Hematopoietic multipotent progenitor cell treated with erythropoietin and hydrocortisone succinate and interleukin-3 and kit ligand, for 17 days (in vitro differentiated cells): ENCODE results near the gene MAG.
"Not testable (repeated sequence)": the region's sequence is repeated elsewhere in the genome, so short reads cannot be mapped to it uniquely, and the experiment has no call there.

Experiments used
- DNase-seq: peaks from one replicate; pipeline ENCODE4 v3.0.0-alpha.2; 2015; ENCODE audit warnings: low spot score

Gene MAG

DNA sequence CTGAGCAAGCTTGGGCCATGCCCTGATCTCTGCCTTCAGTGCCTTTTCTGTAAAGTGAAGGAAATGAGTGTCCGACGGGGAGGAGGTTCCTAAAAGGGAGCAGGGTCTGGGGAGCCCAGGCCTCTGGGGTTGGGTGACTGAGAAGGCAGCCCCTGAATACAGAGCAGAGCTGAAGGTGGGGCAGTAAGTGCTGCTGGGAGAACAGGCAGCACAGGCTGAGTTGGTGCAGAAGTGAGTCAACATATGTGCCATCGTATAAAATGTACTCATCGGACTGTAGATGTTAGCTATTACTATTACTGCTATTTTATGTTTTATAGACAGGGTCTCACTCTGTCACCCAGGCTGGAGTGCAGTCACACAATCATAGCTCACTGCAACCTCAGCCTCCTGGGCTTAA is 10.7 kb upstream of the MAG start:
- no peak for DNase-seq

DNA sequence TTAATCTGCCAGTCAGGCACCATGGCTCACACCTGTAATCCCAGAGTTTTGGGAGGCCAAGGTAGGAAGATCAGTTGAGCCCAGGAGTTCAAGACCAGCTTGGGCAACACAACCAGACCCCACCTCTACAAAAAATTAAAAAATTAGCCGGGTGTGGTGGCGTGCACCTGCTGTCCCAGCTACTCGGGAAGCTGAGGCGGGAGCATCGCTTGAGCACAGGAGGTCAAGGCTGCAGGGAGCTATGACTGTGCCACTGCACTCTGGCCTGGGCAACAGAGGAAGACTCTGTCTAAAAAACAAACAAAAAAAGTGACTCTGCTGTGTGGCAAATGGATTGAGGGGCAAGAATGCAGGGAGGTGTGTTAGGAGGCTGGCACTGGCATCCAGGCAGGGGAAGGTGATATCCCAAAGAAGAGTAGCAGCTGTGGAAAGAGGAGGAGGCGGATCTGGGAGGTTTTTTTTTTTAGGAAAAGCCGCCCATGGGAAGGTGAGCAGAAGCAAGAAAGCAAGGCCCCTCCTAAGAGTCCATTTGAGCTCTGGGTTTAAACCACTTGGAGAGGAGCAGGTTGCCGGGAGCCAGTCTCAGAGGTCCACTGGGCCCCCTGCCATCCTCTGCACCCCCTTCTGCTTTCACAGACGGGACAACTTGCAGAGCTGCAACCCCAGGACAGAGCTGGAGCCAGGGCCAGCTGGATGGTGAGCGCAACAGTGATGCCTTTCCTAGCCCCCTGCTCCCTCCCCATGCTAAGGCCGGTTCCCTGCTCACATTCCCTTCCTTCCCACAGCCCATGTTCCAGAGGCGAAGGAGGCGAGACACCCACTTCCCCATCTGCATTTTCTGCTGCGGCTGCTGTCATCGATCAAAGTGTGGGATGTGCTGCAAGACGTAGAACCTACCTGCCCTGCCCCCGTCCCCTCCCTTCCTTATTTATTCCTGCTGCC is 7.5 kb upstream of the MAG start:
- no peak for DNase-seq

DNA sequence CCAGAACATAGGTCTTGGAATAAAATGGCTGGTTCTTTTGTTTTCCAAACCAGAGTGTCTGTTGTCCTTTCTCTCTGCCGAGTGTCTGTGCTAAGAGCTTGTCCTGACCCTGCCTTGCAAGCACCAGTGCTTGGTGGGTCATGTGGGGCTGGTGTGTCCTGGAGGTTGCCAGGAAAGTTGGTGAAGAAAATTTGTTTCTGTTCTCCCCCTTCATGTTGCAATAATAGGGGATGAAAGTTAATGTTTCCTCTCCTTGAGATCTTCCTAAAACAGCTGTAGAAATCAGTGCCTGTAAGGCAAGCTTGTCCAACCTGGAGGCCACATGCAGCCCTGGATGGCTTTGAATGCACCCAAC is 6.9 kb upstream of the MAG start:
- DNase-seq, result no peak

DNA sequence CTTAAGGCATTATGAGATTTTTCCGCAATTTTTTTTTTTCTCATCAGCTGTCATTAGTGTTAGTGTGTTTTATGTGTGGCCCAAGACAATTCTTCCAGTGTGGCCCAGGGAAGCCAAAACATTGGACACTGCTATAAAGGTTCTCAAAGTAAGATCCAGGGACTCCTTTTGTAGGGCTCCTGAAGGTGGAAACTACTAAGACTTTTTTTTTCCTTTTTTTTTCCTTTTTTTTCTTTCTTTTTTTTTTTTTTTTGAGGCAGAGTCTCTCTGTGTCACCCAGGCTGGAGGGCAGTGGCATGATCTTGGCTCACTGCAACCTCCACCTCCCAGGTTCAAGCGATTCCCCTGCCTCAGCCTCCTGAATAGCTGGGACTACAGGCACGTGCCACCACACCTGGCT is 6.5 kb upstream of the MAG start:
- not testable (repeated sequence) for DNase-seq

DNA sequence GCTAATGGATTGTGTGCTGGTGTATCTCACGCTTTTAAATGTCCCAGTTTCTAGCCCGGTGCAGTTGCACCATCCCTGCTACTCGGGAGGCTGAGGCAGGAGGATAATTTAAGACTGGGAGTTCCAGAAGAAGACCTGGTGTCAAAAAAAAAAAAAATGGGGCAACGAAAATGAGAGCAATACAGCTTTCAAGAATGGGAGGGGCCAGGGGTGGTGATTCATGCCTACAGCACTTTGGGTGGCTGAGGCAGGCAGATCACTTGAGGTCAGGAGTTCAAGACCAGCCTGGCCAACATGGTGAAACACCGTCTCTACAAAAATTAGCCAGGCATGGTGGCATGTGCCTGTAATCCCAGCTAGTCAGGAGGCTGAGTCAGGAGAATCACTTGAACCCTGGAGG is 5.9 kb upstream of the MAG start:
- not testable (repeated sequence) for DNase-seq

DNA sequence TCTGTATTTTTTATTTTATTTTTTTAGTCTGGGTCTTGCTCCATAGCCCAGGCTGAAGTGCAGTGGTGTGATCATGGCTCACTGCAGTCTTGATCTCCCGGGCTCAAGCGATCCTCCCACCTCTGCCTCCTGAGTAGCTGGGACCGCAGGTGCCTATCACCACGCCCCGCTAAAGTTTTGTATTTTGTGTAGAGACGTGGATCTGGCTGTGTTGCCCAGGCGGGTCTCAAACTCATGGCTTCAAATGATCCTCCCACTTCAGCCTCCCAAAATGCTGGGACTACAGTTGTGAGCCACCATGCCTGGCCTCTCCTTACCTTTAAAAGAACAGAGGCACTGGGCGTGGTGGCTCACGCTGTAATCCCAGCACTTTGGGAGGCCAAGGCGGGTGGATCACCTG is 4.2 kb upstream of the MAG start:
- DNase-seq, result no peak

DNA sequence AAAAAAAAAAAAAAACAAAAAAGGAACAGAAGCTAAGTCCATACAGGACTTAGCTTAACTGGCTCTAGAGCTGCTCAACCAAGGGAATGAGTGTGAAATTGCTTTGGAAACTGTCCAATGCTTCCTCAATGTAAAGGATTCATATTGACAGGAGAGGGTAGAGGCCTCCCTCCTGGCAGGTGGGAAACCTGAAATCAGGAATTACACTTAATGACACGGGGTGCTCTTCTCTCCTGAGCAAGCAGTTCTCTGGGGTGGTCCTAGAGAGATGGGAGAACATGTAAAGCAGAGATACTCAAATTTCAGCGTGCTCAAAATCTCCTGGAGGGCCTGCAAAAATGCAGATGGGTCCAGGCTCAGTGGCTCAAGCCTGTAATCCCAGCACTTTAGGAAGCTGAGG is 3.6 kb upstream of the MAG start:
- DNase-seq, result no peak

DNA sequence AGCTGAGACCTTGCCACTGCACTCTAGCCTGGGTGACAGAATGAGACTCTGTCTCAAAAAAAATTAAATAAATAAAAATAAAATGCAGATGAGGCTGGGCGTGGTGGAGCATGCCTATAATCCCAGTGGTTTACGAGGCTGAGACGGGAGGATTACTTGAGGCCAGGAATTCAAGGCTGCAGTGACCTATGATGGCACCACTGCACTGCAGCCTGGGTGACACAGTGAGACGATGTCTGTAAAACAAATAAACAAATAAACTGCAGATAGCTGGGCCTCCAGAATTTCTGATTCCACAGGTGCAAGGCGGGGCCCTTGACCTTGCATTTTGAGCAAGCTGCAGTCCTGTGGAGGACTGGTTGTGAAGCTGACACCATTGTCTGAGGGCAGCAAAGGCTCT is 3.1 kb upstream of the MAG start:
- no peak for DNase-seq

DNA sequence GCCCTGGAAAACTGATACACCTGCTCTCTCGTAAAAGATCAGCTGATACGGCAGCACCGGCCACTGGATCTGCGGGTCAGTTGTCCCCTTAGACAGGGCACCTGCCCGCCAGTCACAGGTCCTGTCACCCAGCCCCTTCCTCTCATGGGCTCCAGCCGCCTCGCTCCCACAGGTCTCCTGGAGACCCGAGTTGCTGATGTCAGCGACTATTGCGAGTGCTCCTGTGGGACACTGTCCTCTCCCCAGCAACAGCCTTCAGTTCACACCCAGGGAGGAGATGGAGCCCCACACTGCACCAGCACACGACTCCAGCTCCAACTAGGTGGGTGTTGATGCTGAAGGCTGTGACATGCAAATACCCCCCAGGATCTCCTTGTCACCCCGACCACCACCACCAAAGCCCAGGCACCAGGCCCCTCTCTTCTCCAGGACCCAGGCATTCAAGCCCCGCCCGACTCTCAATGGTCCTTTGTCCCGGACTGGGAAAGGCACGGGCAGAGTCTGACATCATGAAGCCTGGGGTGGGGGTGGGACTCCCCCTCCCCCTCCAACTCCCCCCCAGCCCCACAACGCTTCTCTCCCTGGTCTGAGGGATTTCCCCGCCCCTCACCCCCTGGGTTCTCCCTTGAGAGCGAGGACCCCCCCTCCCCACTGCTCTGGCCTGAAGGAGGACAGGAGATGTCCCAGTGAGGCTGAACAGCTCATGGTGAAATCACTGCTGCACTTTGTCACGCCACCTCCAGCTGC is 1.4 kb upstream of the MAG start:
- DNase-seq, result no peak

DNA sequence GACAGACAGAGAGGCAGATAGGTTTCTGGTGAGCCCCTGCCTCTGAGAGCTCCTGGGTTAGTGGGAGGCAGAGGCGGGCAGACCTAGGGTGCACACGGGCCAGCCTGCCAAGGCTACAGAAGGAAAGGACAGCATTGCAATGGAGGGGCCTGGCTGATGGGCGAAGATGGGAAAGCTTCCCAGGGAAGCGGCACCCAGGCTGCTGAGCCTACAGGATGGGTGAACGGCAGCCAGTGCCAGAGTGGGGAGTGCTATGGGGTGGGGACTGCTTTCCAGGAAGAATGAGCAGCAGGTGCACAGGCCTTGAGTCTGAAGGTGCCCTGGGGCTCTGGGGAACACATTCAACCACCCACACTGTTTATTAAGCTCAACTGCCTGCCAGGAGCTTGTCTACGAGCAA is 702 bp upstream of the MAG start:
- DNase-seq, result no peak

DNA sequence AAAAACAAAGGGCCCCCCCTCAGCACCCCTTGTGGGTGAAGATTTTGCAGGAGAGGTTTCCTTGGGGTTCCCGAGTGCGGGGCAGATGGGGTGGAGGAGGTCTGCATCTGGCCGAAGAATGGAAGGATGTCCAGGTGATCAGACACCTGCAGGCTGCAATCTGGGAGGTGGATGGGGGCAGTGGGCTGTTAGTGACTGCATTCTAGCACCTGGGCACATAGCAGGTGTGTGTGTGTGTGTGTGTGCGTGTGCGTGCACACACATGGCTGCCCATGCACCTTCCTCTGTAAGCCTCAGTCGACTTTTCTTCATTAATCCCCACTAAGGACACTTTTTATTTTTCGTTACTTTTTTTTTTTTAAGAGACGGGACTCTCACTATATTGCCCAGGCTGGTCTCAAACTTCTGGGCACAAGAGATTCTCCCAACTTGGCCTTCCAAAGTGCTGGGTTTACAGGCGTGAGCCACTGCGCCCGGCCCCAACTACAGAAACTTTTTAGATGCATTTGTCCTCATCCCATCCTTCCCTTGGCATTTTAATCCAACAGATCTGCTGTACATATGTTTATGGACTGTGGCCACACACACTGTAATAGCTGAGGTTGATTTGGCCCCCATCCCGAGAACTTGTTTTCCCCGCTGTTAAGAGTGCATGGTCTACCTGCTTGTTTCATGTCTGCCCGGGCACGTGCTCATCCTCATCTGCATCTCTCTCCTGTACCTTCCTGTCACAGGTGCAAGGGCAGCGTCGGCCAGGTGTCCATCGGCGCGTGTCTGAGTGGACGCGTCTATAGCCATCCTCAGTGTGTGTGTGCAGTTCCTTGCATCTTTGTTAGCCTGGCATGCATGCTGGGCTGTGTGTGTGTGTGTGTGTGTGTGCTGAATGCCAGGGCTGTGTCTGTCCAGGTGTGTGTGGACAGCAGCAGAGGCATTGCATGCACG is 731 bp downstream of the MAG start:
- DNase-seq, result no peak

DNA sequence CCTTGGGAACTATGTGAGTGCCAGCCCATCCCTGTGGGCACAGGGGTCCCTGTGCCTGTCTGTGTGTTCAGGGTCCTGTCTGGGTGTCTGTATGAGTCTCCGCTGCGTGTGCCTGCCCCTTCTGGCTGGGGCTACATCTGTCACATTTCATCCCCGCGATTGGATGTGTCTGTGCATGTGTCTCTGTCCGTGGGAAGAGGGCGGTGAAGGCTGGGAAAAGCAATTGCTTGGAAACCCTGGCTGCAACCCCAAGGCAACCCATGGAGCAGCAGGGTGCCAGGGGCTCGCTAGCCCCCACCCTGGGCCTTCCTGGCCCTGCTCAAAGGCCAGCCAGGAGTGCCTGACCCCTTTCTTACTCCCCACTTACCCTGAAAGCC is 1.4 kb downstream of the MAG start:
- DNase-seq, result no peak

DNA sequence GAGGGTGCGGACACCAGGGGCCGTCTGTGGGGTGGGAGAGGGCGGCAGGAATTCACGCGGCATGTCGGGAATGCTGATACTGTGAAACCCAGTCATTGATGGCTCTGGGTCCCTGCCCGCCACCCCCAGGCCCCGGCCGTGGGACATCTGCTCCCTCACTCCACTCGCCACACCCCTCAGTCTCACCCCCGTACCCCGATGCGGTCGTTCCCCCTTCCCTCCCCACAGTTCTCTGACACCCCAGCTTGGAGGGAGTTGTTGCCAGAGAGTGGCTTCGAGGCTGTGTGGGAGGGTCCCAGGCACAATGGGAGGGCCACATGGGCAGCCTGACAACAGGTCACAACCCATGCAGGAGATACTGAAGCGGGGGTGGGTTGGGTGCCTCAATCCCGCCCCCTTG is 1.8 kb downstream of the MAG start:
- no peak for DNase-seq

DNA sequence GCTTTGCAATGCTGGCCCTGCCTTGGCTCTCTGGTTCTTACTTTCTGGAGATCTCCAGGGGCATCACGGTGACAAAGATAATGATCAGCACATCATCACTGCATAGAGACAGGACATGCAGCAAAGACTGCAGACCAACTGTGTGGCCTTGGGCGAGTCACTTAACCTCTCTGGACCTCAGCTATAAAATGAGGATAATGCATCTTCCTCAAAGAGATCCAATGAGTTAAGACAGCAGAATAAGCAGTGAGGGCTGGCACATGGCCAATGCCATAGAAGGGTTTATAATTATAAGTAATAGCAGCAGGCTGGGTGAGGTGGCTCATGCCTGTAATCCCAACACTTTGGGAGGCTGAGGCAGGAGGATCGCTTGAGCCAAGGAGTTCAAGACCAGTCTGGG is 2.4 kb downstream of the MAG start:
- DNase-seq, result no peak

DNA sequence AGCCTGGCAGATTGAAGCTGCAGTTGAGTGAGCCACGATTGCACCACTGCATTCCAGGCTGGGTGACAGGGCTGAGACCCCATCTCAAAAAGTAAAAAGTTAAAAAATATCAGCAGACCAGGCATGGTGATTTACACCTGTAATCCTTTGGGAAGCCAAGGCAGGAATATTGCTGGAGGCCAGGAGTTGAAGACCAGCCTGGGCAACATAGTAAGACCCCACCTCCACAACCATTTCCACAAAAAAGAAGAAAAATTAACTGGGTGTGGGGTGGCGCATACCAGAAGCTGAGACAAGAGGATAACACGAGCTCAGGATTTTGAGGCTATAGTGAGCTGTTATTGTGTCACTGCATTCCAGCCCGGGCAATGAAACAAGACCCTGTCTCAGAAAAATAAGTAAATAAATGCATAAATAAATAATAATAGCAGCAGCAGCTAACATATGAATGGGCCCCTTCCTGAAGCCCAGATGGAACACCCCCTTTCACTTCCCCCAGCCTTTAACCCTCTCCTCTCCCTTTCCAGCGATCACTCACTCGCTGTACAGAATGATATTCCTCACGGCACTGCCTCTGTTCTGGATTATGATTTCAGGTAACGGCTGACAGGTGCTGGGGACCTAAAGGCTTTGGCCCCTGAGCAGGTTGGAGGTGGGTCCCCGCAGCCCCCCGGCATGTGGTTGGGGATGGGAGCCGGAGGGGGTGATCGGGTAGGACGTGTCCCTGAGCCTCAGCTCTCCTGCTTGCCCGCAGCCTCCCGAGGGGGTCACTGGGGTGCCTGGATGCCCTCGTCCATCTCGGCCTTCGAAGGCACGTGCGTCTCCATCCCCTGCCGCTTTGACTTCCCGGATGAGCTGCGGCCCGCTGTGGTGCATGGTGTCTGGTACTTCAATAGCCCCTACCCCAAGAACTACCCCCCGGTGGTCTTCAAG is 3.2 kb downstream of the MAG start:
- no peak for DNase-seq

DNA sequence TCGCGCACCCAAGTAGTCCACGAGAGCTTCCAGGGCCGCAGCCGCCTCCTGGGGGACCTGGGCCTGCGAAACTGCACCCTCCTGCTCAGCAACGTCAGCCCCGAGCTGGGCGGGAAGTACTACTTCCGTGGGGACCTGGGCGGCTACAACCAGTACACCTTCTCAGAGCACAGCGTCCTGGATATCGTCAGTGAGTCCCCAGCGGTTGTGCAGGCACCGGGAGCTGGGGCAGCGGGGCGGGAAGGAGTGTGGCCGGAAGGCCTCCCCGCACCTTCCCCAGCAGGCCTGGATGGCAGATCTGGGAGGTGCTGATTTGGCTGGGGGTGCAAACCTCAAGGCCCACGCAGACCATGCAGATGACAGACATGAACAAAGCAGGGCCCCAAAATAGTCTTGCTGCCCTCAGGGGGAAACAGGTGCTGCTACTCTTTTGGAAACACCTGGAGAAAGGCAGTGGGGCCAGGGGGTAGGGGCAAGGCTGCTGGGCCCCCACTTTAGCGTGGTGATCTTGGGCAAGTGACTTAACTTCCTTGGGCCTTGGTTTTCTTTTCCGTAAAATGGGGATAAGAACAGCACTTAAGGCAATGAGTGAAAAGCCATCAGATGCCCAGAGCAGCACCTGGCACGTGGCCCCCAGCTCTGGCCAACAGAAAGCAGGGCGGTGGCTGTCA is 4.0 kb downstream of the MAG start:
- no peak for DNase-seq

DNA sequence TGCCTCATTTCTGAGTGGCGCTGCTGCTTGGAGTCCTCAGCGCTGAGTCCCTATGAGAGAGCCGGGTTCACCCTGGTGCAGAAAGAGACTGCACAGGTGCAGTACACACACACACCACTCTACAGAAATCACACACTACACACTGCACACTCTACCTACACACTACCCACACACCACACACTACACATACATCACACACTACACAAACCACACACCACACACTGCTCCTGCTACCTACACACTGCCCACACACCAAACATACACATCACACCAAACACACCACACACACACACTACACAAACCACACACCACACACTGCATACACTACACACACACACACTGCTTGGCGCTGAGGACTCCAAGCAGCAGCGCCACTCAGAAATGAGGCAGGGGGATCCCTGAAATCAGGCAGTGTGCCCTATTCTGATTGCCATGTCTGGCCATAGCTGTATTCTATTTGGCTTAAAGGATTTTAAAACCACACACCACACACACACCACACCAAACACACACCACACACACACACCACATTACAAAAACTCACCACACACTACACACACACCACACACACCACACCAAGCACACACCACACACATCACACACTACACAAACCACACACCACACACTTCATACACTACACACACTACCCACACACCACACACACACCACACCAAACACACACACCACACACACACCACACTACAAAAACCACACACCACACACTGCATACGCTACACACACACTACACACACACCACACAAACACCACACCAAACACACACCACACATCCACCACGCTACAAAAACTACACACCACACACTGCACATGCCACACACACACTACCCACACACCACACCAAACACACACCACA is 4.9 kb downstream of the MAG start:
- no peak for DNase-seq

DNA sequence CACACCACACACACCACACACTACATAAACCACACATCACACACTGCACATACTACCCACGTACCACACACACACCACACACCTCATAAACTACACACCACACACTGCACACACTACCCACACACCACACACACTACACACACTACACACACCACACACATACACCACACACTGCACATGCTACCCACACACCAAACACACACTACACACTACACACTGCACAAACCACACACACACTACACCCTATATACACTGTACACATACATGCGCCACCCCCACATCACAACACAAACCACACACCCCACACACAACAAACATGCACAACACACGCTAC is 5.5 kb downstream of the MAG start:
- DNase-seq, result no peak

DNA sequence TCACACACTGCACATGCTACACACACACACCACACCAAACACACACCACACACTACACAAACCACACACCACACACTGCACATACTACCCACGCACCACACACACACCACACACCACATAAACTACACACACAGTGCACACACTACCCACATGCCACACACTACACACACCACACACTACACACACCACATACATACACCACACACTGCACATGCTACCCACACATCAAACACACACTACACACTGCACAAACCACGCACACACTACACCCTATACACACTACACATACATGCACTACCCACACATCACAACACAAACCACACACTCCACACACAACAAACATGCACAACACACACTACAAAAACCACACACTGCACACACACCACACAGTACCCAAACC is 6.0 kb downstream of the MAG start:
- DNase-seq, result no peak

DNA sequence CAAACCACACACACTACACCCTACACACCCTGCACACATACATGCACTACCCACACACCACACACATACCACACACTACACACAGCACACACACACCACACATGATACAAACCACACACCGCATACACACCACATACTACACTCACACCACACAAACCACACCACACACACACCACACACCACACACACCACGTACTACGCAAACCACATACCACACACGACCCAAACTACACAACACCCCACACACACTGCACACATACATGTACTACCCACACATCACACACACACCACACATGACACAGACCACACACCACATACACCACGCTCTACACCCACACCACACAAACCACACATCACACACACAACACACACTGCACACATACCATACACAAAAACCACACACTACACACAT is 6.6 kb downstream of the MAG start:
- DNase-seq, result no peak
